GM21526 (cell line): ENCODE results near the gene NLK.
"Not testable (repeated sequence)": the region's sequence is repeated elsewhere in the genome, so short reads cannot be mapped to it uniquely, and the experiment has no call there.

Source experiments
- ATAC-seq: cut with Tn5 transposase; IDR thresholded peaks from one replicate; pipeline ENCODE4 v1.9.1; 2021; ENCODE audit warnings: moderate library complexity; ENCODE audit not compliant: unreplicated experiment, low FRiP score

The NLK gene

DNA sequence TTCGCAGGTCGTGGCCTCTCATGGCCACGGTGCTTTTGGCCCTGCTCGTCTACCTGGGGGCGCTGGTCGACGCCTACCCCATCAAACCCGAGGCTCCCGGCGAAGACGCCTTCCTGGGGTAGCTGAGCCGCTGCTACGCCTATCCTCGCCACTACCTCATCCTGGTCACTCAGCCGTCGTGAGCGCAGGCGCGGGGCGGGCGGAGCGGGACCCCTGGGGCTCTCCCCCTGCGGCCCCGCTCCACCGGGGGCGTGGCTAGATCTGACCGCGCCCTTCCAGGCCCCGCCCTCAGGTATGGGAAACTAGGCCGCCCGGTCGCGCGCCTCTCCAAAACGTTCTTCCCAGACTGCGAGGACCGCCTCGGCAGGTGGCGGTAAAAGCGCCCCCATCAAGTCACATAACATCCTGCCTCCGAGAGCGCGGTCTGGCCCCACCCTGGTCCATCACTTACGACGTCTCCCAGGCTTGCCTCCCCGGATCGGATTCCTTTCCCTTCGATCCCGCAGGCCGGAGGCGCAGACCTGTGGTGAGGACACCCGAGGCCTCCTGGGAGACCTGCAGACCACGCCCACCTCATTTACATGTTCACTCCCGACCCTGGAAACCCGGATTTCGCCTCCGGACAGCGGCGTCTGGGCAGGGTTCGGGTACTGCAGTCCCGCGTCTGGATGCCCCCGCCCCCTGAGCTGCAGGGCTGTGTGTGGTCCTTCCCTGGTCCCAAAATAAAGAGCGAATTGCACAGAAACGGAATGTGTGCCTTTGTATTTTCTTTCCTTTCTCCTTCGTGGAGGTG, 185.0 kb downstream of the NLK start:
- no peak for ATAC-seq

DNA sequence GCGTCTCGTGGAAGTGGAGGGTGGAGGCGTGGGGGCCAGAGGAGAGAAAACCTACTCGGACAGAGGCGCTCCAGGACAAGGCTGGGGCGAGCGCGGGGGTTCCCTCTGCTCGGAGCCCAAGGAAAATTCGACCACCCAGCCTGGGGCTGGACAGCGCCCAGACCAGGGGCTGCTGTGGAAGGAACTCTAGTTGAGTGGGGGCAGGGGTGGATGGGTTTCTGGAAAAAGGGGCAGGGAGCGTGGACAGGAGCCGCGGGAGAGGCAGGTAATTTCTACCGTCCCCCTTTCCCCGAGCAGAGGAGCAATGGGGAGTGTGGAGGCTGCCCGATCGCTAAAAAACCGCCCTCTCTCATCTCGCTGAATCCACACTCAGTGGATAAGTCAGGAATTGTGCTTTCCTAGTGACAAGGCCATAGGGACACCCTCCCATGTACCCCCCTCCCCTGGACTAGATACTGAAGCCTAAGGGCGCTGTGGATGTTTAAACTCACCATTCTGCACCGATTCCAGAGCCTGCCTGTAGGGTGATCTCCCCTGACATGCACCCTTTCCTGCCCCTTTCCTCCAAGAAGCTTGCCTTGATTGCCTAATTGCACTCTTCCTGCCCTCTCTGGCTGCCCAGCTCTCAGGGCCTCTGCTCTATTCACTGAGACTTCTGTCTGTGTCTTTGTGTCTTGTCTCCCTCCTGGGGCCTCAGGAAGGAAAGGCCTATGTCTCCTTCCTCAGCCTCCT, 185.8 kb downstream of the NLK start:
- ATAC-seq, result no peak

DNA sequence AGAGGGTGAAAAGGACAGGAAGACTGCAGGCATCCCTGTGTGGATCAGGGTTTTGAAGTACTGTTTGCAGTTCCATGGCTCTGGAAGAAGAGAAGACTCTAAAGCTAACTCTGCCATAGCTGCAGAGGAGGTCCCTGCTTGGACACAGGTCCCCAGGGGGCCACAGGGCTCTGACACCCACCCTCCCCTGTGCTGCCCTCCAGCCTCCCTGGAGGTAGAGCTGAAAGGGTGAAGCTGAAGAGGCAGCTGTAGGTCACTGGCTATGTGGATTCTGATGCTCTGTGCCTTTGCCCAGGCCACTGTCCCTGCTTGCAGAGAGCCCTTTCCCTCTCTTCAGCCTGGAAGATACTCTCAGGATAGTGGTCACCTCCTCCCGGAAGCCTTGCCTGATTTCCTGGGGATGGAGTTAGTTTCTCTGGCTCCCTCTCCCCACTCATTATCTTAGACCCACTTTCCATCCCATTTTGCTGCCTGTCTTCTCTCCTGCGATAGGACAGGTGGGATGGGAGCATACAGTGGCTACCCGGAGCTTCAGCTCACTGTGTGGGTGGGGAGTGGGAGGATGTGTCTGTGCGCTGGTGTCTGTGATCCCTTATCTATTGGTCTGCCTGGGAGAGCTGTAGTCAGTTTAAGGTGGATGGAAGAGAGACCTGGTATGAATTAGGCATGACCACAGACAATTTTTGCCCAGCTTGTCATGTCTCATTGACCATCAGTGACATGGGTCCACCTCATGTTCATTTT, 186.7 kb downstream of the NLK start:
- ATAC-seq, result no peak

DNA sequence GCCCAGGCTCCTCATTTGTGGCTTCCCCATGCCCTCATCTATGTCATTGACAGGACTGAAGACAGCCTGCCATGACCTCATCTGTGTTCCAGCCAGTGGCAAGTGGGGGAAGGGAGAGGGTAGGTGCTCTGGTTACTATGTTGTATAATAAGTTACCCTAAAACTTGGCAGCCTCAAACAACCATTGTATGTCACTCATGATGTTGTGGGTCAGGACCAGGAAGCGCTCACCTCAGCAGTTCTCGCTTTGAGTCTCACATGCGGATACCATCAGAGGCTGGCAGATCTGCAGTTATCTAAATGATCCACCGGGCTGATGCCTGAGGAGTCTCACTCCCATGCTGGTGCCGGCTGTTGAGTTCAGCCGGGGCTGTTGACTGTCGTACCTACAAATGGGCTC, 187.5 kb downstream of the NLK start:
- no peak for ATAC-seq

DNA sequence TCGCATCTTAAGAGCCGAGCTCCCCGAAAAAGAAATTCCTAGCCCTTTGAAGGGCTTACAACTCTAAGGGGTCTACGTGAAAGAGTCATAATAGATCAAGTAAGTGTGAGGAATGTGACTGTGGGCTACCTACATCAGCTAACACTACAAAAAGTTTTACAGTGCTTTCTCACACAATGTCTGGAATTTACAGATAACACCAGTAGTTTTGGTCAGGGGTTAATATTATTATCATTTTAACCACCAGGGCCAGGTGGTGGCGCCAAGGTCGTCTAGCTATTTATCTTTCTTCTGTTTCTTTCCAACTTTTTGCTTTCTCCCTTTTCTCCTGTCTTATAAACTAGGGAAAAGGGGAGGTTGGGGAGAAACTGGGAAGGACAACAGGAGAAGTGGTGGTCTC, 188.1 kb downstream of the NLK start:
- not testable (repeated sequence) for ATAC-seq

DNA sequence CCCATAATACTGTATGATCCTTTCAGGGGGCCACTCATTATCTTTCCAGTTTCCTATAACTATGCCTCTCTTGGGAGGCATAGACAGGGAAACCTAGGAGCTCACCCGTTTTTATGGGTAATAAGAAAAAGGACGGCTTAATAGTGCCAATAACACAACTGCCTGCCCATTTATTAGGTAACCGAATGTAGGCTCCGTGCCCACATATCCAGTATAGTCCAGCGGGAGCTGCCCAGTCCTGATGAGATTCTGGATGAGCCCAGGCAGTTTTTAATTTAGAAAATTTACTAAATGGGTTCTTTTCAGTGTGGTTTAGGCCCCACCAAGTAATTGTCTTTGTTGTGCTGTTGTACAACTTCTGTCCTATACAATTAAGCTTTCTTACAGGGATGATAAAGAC, 189.1 kb downstream of the NLK start:
- not testable (repeated sequence) for ATAC-seq

DNA sequence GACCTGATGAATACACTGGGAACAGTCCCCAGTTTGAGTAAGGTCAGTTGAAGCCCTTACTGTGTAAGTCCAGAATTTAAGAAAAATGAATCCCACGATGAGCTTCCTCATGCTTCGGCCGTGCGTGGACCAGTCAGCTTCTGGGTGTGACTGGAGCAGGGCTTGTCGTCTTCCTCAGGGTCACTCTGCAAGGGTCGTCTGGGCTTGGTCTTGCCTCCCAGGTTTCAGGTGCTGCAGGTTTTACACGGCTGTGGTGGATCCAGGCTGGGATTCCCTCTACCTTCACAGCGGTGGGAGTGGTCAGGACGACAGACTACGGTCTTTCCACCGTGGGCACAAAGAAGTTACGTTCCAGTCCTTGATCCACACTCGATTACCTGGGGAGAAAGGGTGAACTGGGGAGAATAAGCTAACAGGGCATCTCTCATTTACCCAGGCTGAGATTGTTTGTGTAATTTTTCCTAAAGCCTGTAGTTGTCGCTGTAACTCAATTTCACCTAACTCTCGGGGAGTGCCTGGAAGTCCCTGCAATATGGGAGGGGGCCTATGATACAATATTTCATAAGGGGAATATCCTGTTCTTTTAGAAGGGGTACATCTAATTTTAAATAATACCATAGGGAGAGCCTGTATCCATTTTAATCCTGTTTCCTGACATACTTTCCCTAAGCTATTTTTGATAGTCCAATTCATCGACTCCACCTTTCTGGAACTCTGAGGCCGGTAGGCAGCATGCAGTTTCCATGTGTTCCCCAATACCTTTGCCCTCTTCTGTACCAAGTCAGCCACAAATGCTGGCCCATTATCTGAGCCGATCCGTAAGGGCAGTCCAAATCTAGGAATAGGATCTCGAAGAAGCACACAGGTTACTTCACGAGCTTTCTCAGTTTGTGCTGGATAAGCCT, 190.7 kb downstream of the NLK start:
- ATAC-seq, result not testable (repeated sequence)

DNA sequence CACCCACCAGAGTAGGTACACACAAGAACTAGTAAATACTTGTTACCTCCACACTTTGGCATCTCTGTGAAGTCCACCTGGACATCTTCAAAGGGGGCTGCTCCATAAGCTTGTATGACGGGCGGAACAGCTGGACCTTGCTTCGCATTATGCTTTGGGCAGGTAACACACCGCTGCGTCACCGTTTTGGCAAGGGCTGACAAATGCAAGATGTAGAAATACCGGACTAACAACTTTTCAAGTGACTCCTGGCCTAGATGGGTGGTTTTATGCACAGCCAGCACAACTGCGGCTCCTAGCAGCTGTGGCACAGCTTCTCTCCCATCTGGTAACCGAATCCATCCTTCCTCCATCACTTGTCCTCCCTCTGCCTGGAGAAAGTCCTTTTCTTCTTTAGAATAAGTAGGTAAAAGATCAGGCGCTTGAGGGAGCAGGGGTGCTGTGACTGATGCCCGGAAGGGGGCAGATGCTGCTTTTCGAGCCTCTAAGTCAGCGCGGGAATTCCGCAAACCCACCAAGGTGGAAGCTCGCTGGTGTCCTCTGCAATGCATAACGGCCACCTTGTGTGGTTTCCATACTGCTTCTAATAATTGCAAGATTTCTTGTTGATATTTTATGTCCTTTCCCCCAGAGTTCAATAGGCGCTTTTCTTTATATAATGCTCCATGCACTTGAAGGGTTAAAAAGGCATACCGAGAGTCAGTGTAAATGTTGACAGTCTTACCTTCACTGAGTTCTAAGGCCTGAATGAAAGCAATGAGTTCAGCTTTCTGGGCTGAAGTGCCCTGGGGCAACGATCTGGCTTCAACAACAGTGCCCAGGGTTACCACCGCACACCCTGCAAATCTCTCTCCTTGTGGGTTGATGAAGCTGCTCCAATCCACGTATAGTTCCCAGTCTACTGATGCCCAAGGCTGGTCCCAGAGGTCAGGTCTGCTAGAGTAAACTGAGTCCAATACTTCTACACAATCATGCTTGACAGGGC, 191.7 kb downstream of the NLK start:
- not testable (repeated sequence) for ATAC-seq

DNA sequence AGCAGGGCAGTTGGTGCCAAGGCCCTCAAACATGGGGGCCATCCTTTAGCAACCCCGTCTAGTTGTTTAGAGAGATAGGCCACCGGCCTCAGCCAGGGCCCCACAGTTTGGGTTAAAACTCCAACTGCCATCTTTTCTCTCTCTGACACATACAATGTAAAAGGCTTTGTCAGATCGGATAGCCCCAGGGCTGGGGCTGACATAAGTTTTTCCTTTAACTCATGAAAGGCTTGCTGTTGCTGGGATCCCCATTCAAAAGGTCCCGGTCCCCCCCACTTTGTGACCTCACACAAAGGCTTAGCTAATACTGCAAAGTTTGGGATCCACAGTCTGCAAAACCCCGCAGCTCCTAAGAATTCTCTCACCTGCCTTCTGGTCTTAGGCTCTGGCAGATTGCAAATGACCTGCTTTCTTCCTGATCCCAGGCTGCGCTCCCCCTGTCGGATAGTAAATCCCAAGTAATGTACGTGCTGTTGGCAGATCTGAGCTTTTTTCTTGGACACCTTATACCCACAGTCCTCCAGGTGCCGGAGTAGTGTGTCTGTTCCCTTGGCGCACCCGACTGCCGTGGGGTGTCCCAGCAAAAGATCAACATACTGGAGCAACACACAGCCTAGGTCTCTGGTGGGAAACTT, 192.7 kb downstream of the NLK start:
- not testable (repeated sequence) for ATAC-seq

DNA sequence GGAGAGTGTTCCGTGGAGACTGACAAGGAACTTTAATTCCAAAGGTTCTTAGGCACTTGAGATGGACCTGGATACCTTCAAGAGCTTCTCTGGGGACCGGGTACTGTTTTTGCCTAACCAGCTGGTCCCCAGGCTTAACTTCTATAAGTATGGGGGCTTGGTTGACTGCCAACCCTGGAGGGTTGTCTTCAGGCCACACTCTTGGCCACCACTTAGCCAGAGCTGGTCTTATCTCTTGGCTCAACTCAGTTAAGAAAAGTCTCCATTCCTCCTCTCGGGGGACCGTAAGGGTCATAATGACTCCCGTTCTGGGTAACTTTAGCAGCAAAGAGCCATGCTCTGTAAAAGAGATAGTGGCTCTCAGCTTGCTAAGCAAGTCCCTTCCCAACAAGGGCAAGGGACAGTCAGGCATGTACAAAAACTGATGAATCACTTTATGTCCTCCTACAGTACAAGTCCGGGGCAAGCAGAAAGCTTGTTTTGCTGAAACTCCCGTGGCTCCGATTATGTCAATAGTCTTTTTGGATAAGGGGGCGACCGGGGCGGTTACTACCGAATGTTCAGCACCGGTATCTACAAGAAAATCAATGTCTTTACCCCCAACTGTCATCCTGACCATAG, 193.7 kb downstream of the NLK start:
- not testable (repeated sequence) for ATAC-seq

DNA sequence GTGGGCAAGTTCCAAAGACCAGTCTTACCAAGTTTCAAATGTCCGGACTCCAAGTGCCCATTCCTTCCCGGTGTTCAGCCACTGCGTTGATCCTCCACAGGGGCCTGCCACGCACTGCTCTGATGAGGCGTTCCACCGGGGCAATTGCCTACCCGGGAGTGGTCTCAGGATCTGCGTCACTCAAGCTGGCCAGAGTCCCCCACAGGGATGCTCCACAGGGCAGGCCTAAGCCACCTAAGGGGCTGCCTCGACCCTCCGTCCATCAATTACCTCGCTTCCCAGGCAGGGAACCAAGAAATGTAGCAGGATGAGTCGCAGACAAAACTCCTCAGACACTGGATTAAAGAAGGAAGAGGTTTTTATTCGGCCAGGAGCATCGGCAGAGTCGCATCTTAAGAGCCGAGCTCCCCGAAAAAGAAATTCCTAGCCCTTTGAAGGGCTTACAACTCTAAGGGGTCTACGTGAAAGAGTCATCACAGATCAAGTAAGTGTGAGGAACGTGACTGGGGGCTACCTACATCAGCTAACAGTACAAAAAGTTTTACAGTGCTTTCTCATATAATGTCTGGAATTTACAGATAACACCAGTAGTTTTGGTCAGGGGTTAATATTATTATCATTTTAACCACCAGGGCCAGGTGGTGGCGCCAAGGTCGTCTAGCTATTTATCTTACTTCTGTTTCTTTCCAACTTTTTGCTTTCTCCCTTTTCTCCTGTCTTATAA, 196.2 kb downstream of the NLK start:
- ATAC-seq, result not testable (repeated sequence)

DNA sequence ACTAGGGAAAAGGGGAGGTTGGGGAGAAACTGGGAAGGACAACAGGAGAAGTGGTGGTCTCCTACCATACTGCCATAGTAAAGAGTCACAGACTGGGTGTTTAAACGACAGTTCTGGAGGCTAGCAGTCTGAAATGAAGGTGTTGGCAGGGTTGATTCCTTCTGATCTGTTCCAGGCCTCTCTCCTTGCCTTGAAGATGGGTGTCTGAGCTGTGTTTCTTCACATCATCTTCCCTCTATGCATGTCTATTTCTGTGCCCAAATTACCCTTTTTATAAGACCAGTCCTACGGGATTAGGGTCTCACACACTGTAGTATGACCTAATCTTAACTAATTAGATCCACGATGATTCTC, 196.8 kb downstream of the NLK start:
- ATAC-seq, result no peak

DNA sequence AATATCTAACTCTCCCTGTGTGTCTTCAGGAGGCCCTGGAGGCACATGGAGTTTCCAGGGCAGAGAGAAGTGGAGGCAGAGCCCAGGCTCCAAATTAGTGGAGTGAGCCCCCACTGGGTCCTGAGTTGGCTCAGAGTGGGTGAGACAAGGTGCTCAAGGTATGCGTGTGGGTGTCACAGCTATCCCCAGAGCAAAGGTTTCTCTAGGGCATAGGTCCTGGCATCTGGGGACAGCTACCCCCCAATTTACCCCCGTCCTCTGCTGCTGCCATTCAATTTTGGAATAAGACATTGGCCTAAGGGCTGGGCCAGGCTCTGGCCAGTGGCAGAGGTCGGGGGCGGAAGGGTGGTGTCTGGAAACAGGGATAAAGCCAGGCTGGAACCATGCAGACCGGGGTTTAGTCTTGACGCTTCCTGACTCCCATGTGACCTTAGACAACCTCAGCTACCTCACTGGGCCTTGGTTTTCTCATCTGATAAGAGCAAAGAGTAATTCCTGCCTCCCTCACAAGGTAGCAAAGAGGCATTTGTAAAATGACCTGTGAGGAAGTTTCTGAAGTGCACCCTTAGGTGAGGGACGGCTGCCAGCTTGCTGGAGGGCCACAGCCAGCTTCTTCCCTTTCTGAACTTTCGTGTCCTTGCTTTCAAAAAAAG, 198.3 kb downstream of the NLK start:
- ATAC-seq, result no peak

DNA sequence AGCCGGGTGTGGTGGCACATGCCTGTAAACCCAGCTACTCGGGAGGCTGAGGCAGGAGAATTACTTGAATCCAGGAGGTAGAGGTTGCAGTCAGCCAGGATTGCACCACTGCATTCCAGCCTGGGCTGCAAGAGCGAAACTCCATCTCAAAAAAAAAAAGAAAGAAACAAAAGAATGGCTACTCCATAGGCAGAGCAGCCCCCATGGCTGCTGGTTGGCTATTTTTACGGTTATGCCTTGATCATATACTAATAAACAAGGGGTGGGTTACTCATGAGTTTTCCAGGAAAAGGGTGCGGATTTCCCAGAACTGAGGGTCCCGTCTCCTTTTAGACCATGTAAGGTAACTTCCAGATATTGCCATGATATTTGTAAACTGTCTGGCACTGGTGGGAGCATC, 200.3 kb downstream of the NLK start:
- ATAC-seq, result no peak

DNA sequence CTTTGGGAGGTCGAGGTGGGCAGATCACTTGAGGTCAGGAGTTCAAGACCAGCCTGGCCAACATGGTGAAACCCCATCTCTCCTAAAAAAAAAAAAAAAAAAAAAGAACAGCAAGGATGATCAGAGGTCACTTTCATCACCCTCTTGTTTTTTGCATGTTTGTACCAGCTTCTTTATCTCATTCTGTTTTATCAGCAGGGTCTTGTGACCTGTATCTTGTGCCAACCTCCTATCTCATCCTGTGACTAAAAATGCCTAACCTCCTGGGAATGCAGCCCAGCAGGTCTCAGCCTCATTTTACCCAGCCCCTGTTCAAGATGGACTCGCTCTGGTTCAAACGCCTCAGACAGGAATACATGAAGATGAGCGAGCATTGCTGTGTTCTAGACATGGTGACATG, 200.8 kb downstream of the NLK start:
- ATAC-seq, result not testable (repeated sequence)

DNA sequence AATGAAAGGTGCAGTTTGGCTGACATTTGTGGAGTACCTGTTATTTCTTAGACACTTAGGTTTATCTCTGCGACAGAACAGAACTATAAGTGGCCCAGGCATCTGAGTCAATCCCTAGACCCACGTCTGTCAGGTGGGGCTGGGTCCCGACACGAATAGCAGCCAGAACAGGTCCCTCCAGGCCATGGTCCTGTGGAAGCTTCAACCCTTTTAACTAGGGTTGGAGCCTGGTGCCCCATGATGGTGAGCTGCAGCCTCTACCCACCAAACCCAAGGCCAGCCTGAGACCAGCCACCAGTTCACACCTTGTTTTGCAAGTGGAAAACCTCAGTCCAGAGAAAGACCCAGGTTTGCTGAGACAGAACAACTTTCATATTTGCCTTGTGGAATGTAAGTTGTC, 202.0 kb downstream of the NLK start:
- no peak for ATAC-seq
